Esophagus muscularis mucosa (tissue), 4 donors: ENCODE measurements around the gene ASB9. TPM values are rescaled to one million over a fixed set of nuclear protein-coding genes. Genes with fewer than 3 reads are reported as not detected.
"Not testable (repeated sequence)": the region's sequence is repeated elsewhere in the genome, so short reads cannot be mapped to it uniquely, and the experiment has no call there.

Experiments
- DNase-seq: peaks from one replicate; pipeline ENCODE4 v3.0.0-alpha.2; 2017; ENCODE audit errors: extremely low spot score
- H3K27ac ChIP-seq, 4 donors: fragments of 200-600 bp; sonication (generic); replicated peaks in 1 of 4; 1 replicate in 3 of 4; 2 replicates in 1 of 4; pipeline ENCODE4 v1.5.1; 2016 to 2019; ENCODE audit warnings: mild to moderate bottlenecking in 1 of 4
- H3K27me3 ChIP-seq, 4 donors: fragments of 200-600 bp; sonication (generic); one replicate each; pipeline versions ENCODE4 v1.5.1 to v1.6.0; 2016 to 2019
- H3K36me3 ChIP-seq, 4 donors: fragments of 200-600 bp; sonication (generic); one replicate each; pipeline ENCODE4 v1.5.1; 2016 to 2019
- H3K4me1 ChIP-seq, 4 donors: fragments of 200-600 bp; sonication (generic); one replicate each; pipeline ENCODE4 v1.5.1; 2016 to 2019
- H3K4me3 ChIP-seq, 4 donors: fragments of 200-600 bp; sonication (generic); 1 replicate in 2 of 4; 2 replicates in 2 of 4; pipeline ENCODE4 v1.5.1; 2016 to 2019; ENCODE audit warnings: mild to moderate bottlenecking in 4 of 4, moderate library complexity in 1 of 4
- H3K9me3 ChIP-seq, 4 donors: fragments of 200-600 bp; sonication (generic); 1 replicate in 3 of 4; 2 replicates in 1 of 4; pipeline ENCODE4 v1.5.1; 2016 to 2019
- CTCF ChIP-seq, 3 experiments: fragments of 200-600 bp in 2 of 3; fragments of 450-650 bp in 1 of 3; sonication (generic) in 2 of 3; IDR thresholded peaks; one replicate each; pipeline ENCODE4 v1.5.1; 2017 to 2019; ENCODE audit warnings: antibody characterized with exemption in 3 of 3, mild to moderate bottlenecking in 2 of 3, moderate library complexity in 1 of 3
- EP300 ChIP-seq: sonication (generic); formaldehyde crosslinking; IDR thresholded peaks from one replicate; pipeline ENCODE4 v1.6.1; 2017; ENCODE audit warnings: antibody characterized with exemption
- POLR2A ChIP-seq: fragments of 450-650 bp; IDR thresholded peaks from one replicate; pipeline ENCODE4 v1.6.1; 2017; ENCODE audit warnings: antibody characterized with exemption, moderate library complexity, mild to moderate bottlenecking, low read depth
- POLR2AphosphoS5 ChIP-seq, 2 donors: sonication (generic); formaldehyde crosslinking; IDR thresholded peaks; one replicate each; pipeline ENCODE4 v1.6.1; 2017; ENCODE audit warnings: antibody characterized with exemption in 2 of 2
- WGBS: methylation state at CpG from one replicate; pipeline ENCODE4 v1.1.5; 2018; 5-methylcytosine and 5-hydroxymethylcytosine counted together
- intact Hi-C: fragments of 100-400 bp; cut with DNase I; formaldehyde crosslinking; loops from one replicate; pipeline ENCODE4 v1.15.1; 2023
- total RNA-seq, 4 donors: library from RNA; depleted of rRNA; stranded (reverse); fragments of >200 nt; gene quantifications; one replicate each; pipeline versions ENCODE4 v1.1.0 to v1.2.1, GENCODE V29; 2016

The ASB9 gene
- total RNA-seq, 4 donors from 2014 or later = 2.1 to 3.9 (median 2.6) TPM

- no peak for TF ChIP-seq CTCF (IDR thresholded peaks at IDR 0.05)
- Histone ChIP-seq H3K27me3 (no peaks in the 10 kb centered on the region), H3K36me3 (no peaks in the 10 kb centered on the region), H3K4me1 (peaks cover 0 to 4% (median 2%) of the 10 kb centered on the region in 4 donors), H3K9me3 (peaks cover 0 to 4% (median 0%) of the 10 kb centered on the region in 4 donors), H3K4me3 (no peak overlapping the region), H3K27ac (no peak overlapping the region)
- no peak for DNase-seq
- WGBS = 94% methylated on average over 2 of the region's 2 CpGs
- intact Hi-C loops = no loop called here
Measured at GRCh38 chrX:15274946-15275345, 5.1 kb upstream of the ASB9 start.

DNA sequence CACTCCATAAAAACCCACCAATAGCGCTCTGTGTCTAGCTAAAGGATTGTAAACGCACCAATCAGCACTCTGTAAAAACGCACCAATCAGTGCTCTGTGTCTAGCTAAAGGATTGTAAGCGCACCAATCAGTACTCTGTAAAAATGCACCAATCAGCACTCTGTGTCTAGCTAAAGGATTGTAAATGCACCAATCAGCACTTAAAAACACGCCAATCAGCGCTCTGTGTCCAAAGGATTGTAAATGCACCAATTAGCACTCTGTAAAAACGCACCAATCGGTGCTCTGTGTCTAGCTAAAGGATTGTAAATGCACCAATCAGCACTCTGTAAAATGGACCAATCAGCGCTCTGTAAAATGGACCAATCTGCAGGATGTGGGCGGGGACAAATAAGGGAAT is 3.4 kb upstream of the ASB9 start:
- H3K9me3 ChIP-seq, H3K27me3 ChIP-seq, H3K36me3 ChIP-seq, H3K27ac ChIP-seq, H3K4me3 ChIP-seq, intact Hi-C loops, DNase-seq: not testable (repeated sequence)
- 87% methylated on average over 10 of the region's 10 CpGs for WGBS
- peaks cover 0 to 10% (median 6%) of the 10 kb centered on the region in 4 donors for H3K4me1 ChIP-seq

- H3K27me3 ChIP-seq = no peaks in the 10 kb centered on the region
- intact Hi-C loops = no loop called here
- H3K4me3 ChIP-seq = no peak overlapping the region
- TF ChIP-seq POLR2AphosphoS5 (IDR thresholded peaks at IDR 0.05) (no peak), EP300 (no peak), CTCF (IDR thresholded peaks at IDR 0.05) (no peak), POLR2A (no peak)
- 88% methylated on average over 1 of the region's 1 CpG for WGBS
- H3K4me1 ChIP-seq = peaks cover 0 to 10% (median 6%) of the 10 kb centered on the region in 4 donors
- H3K36me3 ChIP-seq = no peaks in the 10 kb centered on the region
- peaks cover 0 to 4% (median 0%) of the 10 kb centered on the region in 4 donors for H3K9me3 ChIP-seq
- DNase-seq = no peak
- H3K27ac ChIP-seq = no peak overlapping the region
Measured at GRCh38 chrX:15271757-15272156, 1.9 kb upstream of the ASB9 start.

DNA sequence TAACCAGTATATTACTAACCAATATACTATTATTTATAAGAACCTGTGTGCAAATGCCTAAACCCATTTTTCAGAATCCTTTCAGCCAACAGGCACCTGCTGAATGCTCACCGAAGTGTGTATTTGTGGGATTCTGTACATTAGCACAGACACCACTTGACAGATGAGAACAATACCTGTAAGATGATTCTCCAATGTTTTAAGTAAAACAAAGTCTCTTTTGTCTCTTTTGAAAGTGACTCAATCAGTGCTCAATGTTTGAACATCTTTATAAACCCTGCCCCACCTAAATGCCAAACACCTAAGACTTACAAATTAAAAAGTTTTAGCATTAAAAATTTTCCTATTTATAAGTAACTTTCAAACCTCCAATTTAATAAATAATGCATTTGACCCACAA is 763 bp downstream of the ASB9 start:
- Histone ChIP-seq H3K36me3 (no peaks in the 10 kb centered on the region), H3K27ac (no peak overlapping the region), H3K4me3 (no peak overlapping the region), H3K4me1 (peaks cover 0 to 10% (median 6%) of the 10 kb centered on the region in 4 donors), H3K9me3 (peaks cover 0 to 4% (median 0%) of the 10 kb centered on the region in 4 donors), H3K27me3 (no peaks in the 10 kb centered on the region)
- no peak for TF ChIP-seq CTCF (IDR thresholded peaks at IDR 0.05)
- no peak for TF ChIP-seq POLR2A
- WGBS = 92% methylated on average over 1 of the region's 1 CpG
- no peak for DNase-seq
- intact Hi-C loops = no loop called here

GRCh38 chrX:15254852-15255251 is 15.0 kb downstream of the ASB9 start:
- intact Hi-C loops = no loop called here
- Histone ChIP-seq H3K27ac (no peak overlapping the region), H3K36me3 (no peaks in the 10 kb centered on the region), H3K27me3 (no peaks in the 10 kb centered on the region), H3K9me3 (no peaks in the 10 kb centered on the region), H3K4me1 (no peaks in the 10 kb centered on the region), H3K4me3 (no peak overlapping the region)
- no peak for DNase-seq
- no peak for TF ChIP-seq POLR2AphosphoS5 (IDR thresholded peaks at IDR 0.05)
- TF ChIP-seq POLR2A = no peak
- TF ChIP-seq EP300 = no peak
- no peak for TF ChIP-seq CTCF (IDR thresholded peaks at IDR 0.05)
